MV-4-11 (cell line): Measurements from ENCODE around the gene RABGGTA.
A peak's percentile ranks its signal among the peaks of the same experiment; 100 is the strongest.

ENCODE experiments used
- DNase-seq: peaks from one replicate; lab custom pipeline; 2025; lab: John Stamatoyannopoulos, UW

RABGGTA gene

DNA sequence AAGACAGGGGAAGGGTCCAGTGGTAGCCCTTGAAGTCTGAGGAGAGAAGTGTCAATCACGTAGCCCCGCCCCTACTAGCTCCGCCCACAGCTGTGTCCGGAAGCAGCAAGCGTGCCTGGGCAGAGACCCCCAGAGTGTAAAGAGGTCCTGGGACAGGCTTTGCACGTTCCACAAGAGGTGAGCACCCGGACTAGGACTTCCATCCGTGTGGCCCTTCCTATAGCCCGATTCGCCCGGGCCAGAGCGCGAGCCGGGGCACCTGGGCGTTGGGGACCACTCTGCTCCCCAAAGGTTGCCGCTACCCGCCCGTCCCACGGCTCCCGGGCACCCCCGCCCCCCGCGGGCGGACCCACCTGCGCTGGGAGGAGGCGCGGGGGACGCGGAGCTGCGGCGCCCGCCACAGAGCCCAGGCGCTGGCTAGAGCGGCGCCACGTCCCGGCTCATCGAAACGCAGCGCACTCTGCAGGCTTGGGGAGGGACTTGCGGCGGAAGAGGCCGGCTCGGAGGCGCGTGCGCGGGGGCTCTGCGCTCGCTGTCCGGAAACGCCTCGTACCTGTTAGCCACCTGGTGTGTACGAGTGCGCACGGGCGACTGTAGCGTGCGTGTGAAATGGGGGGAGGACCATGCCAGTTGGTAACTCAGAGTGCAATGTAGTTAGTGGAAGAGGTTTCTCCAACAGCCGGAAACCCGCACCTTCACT lies at the start of gene RABGGTA:
Gene RABGGTA (minus strand): TSS at position 464 of the 700 bp plus-strand sequence. CDS start 482 bp downstream, outside the sequence.
- peak; percentile 79 for DNase-seq

- no peak for DNase-seq
These were observed 45.9 kb upstream of the RABGGTA start for GRCh38 chr14:24317141-24317928.

DNA sequence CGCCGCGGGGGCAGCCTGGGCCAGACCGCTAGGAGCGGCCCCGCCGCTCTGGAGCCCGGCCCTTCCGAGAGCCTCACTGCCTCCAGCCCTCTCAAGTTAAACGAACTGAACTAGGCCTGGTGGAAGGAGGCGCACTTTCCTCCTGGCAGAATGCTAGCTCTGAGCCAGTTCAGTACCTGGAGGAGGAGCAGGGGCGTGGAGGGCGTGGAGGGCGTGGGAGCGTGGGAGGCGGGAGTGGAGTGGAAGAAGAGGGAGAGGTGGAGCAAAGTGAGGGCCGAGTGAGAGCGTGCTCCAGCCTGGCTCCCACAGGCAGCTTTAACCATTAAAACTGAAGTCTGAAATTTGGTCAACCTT lies 45.2 kb upstream of the RABGGTA start:
- no peak for DNase-seq

GRCh38 chr14:24315807-24316596 lies 44.6 kb upstream of the RABGGTA start:
- DNase-seq, result no peak

GRCh38 chr14:24315243-24315806 lies 43.9 kb upstream of the RABGGTA start:
- DNase-seq, result no peak

GRCh38 chr14:24314377-24315193 lies 43.2 kb upstream of the RABGGTA start:
- no peak for DNase-seq

- peak; percentile 80 for DNase-seq
These were observed 42.5 kb upstream of the RABGGTA start for GRCh38 chr14:24313913-24314312.

DNA sequence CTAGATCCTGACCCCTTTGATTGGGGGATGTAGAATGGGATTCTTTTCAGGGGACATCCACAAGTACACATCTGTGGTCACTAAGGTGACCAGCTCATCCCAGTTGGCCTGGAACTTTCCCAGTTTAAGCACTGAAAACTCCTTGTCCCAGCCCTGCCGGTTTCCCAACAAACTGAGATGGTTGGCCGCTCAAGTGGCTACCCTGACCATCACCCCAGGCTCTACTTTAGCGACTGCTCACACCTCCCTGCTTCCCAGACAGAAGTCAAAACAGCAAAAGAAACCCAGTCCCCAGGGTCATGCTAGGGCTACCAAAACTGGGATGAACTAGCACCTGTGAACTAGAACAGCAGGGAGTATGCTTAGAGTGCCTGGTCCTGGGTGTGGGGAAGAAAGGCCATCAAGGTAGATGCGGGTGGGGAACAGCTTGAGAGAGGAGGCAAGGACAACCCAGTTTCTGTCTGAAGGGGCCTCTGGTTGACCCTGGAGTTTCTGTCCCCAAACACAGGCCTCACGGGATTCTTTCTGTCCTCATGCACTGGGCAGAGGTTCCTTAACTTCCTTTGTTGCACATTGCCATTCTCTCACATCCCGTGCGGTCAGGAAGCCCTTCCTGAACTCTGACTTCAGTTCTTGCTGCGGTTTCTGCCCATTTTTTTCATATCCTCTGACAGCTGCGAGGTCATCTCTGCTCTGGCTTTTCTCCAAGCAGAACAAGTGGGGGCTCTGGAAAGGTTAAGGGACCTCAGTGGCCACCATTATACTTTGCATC lies 41.5 kb upstream of the RABGGTA start:
- DNase-seq, result peak; percentile 98

DNA sequence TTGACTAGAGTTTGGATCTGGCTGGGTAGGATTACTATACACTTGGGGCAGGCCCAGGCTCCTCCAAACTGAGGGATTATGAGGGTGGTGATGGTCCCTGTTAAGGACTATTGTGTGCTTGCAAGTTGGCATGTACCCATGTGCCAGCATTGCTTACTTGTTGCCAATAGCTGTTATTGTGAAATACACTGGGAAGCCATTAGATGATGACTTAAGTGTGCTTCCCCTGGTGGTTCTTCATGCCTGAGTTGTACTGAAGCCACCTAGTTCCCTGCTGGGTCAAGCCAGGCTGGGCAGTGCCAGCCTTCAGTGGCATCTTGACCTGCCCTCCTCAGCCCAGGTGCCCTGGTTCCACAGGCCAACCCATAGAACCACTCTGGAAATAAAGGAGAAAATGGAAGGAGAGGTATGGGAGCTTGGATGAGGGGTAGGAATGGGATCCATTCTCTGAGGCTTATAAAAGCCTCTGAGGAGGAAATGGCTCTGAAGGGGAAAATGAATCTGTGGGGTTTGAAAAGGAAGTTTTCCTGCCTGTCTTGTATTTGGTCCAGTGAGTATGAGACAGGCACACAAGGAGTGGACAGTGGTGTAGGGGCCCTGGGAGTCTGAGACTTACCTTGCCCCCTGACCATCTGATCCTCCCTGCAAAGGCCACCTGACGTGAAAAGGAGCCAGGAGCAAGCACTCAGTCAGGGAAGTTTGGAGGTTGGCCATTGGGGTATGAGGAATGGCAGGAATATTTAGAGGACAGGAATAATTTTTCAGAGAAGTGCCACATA lies 40.6 kb upstream of the RABGGTA start:
- peak; percentile 50 for DNase-seq

DNA sequence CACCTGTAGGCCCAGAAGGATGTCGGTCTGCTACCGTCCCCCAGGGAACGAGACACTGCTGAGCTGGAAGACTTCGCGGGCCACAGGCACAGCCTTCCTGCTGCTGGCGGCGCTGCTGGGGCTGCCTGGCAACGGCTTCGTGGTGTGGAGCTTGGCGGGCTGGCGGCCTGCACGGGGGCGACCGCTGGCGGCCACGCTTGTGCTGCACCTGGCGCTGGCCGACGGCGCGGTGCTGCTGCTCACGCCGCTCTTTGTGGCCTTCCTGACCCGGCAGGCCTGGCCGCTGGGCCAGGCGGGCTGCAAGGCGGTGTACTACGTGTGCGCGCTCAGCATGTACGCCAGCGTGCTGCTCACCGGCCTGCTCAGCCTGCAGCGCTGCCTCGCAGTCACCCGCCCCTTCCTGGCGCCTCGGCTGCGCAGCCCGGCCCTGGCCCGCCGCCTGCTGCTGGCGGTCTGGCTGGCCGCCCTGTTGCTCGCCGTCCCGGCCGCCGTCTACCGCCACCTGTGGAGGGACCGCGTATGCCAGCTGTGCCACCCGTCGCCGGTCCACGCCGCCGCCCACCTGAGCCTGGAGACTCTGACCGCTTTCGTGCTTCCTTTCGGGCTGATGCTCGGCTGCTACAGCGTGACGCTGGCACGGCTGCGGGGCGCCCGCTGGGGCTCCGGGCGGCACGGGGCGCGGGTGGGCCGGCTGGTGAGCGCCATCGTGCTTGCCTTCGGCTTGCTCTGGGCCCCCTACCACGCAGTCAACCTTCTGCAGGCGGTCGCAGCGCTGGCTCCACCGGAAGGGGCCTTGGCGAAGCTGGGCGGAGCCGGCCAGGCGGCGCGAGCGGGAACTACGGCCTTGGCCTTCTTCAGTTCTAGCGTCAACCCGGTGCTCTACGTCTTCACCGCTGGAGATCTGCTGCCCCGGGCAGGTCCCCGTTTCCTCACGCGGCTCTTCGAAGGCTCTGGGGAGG lies 39.5 kb upstream of the RABGGTA start, which contains the start of gene LTB4R:
Gene LTB4R (plus strand): TSS at position 857 of the 959 bp plus-strand sequence. CDS start 4,150 bp downstream, outside the sequence.
- peak; percentile 74 for DNase-seq

- no peak for DNase-seq
These were observed 38.9 kb upstream of the RABGGTA start for GRCh38 chr14:24310265-24310645.

- no peak for DNase-seq
These were observed 38.3 kb upstream of the RABGGTA start, which contains the start of gene LTB4R2 for GRCh38 chr14:24309538-24310264. Gene LTB4R2, plus strand, starts transcription at chr14:24310140. Its CDS starts 525 bp downstream, at chr14:24310665.

DNA sequence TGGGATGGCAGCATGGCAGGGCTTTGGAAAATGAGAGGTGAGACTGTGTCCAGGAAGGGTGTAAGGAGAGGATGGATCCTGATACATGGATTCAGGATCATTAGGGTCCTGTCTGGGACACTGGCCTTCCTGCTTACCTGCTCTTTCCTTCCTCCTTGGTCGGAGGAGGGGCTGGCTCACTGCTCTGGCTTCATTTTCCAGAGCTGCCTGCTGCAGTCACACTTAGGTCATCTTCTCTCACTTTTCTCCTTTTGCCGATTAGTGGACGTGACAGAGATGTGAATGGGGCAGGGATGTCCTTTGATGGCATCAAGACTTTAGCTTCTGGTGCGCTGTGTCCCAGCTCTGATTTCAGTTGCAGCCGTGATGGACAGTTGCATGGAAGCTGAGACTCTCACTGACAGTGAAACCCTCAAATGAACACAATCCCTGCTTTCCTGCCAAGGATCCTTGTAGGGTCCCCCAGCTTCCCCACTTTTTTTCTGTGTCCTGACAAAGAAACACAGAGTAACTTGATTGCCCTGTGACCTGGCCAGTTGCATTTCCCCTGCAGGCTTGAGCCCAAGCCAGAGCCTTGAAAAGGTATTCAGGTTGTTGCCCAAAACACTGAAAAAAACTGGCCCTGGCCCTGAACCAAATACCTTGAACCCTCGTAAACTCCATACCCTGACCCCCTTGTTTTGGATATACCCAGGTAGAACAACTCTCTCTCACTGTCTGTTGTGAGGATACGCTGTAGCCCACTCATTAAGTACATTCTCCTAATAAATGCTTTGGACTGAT lies 37.1 kb upstream of the RABGGTA start:
- no peak for DNase-seq

GRCh38 chr14:24307575-24308341 lies 36.4 kb upstream of the RABGGTA start, which contains the start of gene CIDEB:
Gene CIDEB, minus strand, starts transcription at chr14:24307977. Its CDS starts 119 bp downstream, at chr14:24307858.
- peak; percentile 69 for DNase-seq

- no peak for DNase-seq
These were observed 35.8 kb upstream of the RABGGTA start for GRCh38 chr14:24307156-24307574.

DNA sequence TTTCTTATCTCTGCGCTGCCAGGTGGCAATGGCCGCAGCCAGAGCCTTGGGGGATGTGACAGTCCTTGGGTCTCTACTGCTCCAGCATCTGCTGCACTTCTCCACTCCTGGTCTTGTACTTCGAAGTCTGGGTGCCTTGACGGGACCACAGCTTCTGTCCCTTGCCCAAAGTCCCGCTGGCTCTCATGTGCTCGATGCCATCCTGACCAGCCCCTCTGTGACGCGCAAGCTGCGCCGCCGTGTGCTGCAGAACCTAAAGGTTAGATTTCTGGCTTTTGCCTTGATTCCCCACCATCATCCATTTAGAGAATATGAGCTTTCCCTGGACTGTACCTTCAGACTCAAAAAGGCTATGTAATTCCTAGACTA lies 32.6 kb upstream of the RABGGTA start:
- DNase-seq, result no peak
